OCI-LY3 (cell line): Measurements from ENCODE around the gene DEFB129.

ENCODE experiments used
- EZH2phosphoT487 ChIP-seq: fragments of 200-600 bp; shearing (Covaris generic); IDR thresholded peaks from 2 replicates; pipeline ENCODE4 v1.6.1; 2018; ENCODE audit warnings: antibody characterized with exemption, mixed run types, low read depth
- TF ChIP-seq, protein P1 (sequence below): fragments of 200-600, 300-600 bp; sonication (generic); IDR thresholded peaks from 2 replicates; pipeline ENCODE4 v1.5.1; 2014; ENCODE audit warnings: antibody characterized with exemption, low read length, low read depth

DNA sequence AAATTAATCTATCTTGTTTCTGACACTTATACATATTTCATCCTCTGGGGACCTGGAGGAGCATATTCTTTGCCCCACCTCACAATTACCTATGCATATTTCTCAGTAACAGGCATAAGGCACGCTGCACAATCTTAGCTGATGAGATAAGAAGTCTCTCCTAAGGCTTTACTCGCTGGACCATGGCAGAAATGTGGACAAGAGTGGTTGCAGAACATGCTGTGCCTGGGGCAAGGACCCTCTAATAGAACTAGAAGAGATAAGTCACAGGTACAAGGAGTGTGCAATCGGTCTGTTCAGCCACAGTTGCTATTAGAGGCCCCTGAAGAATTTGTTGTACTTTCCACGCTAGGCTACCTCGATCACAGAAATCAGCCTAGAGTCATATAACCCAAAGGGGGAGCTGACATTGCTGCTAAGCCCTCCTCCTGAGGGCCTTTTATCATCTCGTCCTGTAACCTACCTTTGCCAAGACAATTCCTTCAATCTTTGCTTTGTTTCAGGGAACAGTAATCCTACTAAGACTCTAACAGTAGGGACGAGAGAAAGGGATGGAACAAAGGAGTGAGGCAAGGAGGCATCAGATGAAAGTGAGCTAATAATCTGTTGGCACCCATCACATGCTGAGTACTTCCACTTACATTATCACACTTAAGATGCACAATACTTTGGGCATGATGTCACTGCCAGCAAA, 16.1 kb upstream of the DEFB129 start:
- TF ChIP-seq, protein P1, sequence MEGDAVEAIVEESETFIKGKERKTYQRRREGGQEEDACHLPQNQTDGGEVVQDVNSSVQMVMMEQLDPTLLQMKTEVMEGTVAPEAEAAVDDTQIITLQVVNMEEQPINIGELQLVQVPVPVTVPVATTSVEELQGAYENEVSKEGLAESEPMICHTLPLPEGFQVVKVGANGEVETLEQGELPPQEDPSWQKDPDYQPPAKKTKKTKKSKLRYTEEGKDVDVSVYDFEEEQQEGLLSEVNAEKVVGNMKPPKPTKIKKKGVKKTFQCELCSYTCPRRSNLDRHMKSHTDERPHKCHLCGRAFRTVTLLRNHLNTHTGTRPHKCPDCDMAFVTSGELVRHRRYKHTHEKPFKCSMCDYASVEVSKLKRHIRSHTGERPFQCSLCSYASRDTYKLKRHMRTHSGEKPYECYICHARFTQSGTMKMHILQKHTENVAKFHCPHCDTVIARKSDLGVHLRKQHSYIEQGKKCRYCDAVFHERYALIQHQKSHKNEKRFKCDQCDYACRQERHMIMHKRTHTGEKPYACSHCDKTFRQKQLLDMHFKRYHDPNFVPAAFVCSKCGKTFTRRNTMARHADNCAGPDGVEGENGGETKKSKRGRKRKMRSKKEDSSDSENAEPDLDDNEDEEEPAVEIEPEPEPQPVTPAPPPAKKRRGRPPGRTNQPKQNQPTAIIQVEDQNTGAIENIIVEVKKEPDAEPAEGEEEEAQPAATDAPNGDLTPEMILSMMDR: no peak
- TF ChIP-seq EZH2phosphoT487: no peak
